Measurements from ENCODE around the gene NUDT15. TPM values are rescaled to one million over a fixed set of nuclear protein-coding genes. Genes with fewer than 3 reads are reported as not detected.
"Not testable (repeated sequence)": the region's sequence is repeated elsewhere in the genome, so short reads cannot be mapped to it uniquely, and the experiment has no call there.

The NUDT15 gene
- total RNA-seq, result 10 to 100 TPM; 18.5 to 19.2 TPM

GRCh38 chr13:48037346-48038173 lies at the start of gene NUDT15:
NUDT15 (plus strand) TSS chr13:48037726; CDS start chr13:48037747, 21 bp downstream.
- Mint-ChIP-seq H3K4me3 (peak within 1 kb of the TSS; percentile 96), H3K36me3 (peaks cover 14% of the 10 kb centered on the region), H3K4me1 (ENCODE audit: low read depth) (peaks cover 29% of the 10 kb centered on the region), H3K9me3 (no peaks in the 10 kb centered on the region), H3K27me3 (no peaks in the 10 kb centered on the region), H3K27ac (peak within 1 kb of the TSS; percentile 98)
- ChIA-PET CTCF (interaction anchor here (0.7 to 3.6 kb wide), 23 partner anchors 10 to 543 kb away, joined by 3 to 30 read pairs (median 4); partner anchors contain the start of genes ITM2B, MED4, RCBTB2 and SUCLA2), POLR2A (interaction anchor here (0.5 to 2.4 kb wide), 13 partner anchors 10 to 1161 kb away, joined by 3 to 12 read pairs (median 4); partner anchors contain the start of genes ITM2B, LPAR6, MED4 and SUCLA2)
- peak; percentile 97 for DNase-seq
- intact Hi-C loops (cut with micrococcal nuclease), result loop anchor here (1.0 to 5.0 kb wide), 9 partner anchors 36 to 940 kb away; partner anchors contain the start of genes FNDC3A, ITM2B, MED4 and RB1

GRCh38 chr13:47990427-47990826 lies 47.1 kb upstream of the NUDT15 start:
- intact Hi-C loops (cut with micrococcal nuclease), result no loop called here
- Mint-ChIP-seq H3K27ac (no peak overlapping the region), H3K9me3 (no peaks in the 10 kb centered on the region), H3K4me3 (no peak overlapping the region), H3K36me3 (peaks cover 45% of the 10 kb centered on the region), H3K27me3 (no peaks in the 10 kb centered on the region), H3K4me1 (ENCODE audit: low read depth) (no peaks in the 10 kb centered on the region)
- CTCF ChIA-PET, result no interaction called here
- POLR2A ChIA-PET, result no interaction called here
- no peak for DNase-seq

- Mint-ChIP-seq H3K36me3 (peaks cover 41% of the 10 kb centered on the region), H3K9me3 (no peaks in the 10 kb centered on the region), H3K4me3 (no peak overlapping the region), H3K27me3 (no peaks in the 10 kb centered on the region), H3K4me1 (ENCODE audit: low read depth) (no peaks in the 10 kb centered on the region), H3K27ac (no peak overlapping the region)
- ChIA-PET POLR2A (no interaction called here), CTCF (no interaction called here)
- no peak for DNase-seq
- intact Hi-C loops (cut with micrococcal nuclease), result no loop called here
These were observed 46.5 kb upstream of the NUDT15 start for GRCh38 chr13:47990920-47991466.

- POLR2A ChIA-PET, result no interaction called here
These were observed 45.7 kb upstream of the NUDT15 start for GRCh38 chr13:47991859-47992258.

GRCh38 chr13:47997384-47997783 lies 40.1 kb upstream of the NUDT15 start:
- POLR2A ChIA-PET, result no interaction called here
- H3K4me1 Mint-ChIP-seq (ENCODE audit: low read depth), result peaks cover 29% of the 10 kb centered on the region
- no peaks in the 10 kb centered on the region for H3K27me3 Mint-ChIP-seq
- DNase-seq, result no peak
- intact Hi-C loops (cut with micrococcal nuclease), result no loop called here
- H3K36me3 Mint-ChIP-seq, result peaks cover 13% of the 10 kb centered on the region
- no peak overlapping the region for H3K27ac Mint-ChIP-seq
- no peaks in the 10 kb centered on the region for H3K9me3 Mint-ChIP-seq
- CTCF ChIA-PET, result interaction anchor here (0.9 to 2.6 kb wide), 2 partner anchors 9 to 41 kb away, joined by 3 to 9 read pairs; partner anchors contain the start of gene NUDT15
- no peak overlapping the region for H3K4me3 Mint-ChIP-seq

More at GRCh38 chr13:47991859-47992258, 45.7 kb upstream of the NUDT15 start:
- Mint-ChIP-seq H3K27me3 (no peaks in the 10 kb centered on the region), H3K36me3 (peaks cover 36% of the 10 kb centered on the region), H3K4me3 (no peak overlapping the region), H3K9me3 (no peaks in the 10 kb centered on the region), H3K4me1 (ENCODE audit: low read depth) (no peaks in the 10 kb centered on the region), H3K27ac (no peak overlapping the region)
- no peak for DNase-seq
- intact Hi-C loops (cut with micrococcal nuclease), result no loop called here
- CTCF ChIA-PET, result no interaction called here

GRCh38 chr13:47999973-48000372 lies 37.6 kb upstream of the NUDT15 start:
- POLR2A ChIA-PET, result interaction anchor here (0.7 kb wide), 1 partner anchor 23 kb away, joined by 3 read pairs; no protein-coding TSS in a partner anchor
- intact Hi-C loops (cut with micrococcal nuclease), result loop anchor here (10.0 kb wide), 1 partner anchor 1205 kb away; the partner anchor contains the start of gene ESD
- no peaks in the 10 kb centered on the region for H3K27me3 Mint-ChIP-seq

GRCh38 chr13:48000559-48001113 lies 36.9 kb upstream of the NUDT15 start:
- intact Hi-C loops (cut with micrococcal nuclease), result loop anchor here (1.0 to 10.0 kb wide), 3 partner anchors 37 to 1206 kb away; partner anchors contain the start of genes ESD, MED4 and NUDT15
- no peaks in the 10 kb centered on the region for H3K27me3 Mint-ChIP-seq
- peak overlapping the region; percentile 15 for H3K27ac Mint-ChIP-seq
- ChIA-PET POLR2A (interaction anchor here (1.2 kb wide), 1 partner anchor 37 kb away, joined by 9 read pairs; the partner anchor contains the start of gene NUDT15), CTCF (interaction anchor here (1.8 to 2.9 kb wide), 2 partner anchors 37 kb away, joined by 7 to 13 read pairs; partner anchors contain the start of gene NUDT15)
- peaks cover 2% of the 10 kb centered on the region for H3K36me3 Mint-ChIP-seq
- DNase-seq, result no peak
- peak overlapping the region; percentile 93 for H3K4me3 Mint-ChIP-seq
- H3K9me3 Mint-ChIP-seq, result no peaks in the 10 kb centered on the region
- H3K4me1 Mint-ChIP-seq (ENCODE audit: low read depth), result peaks cover 29% of the 10 kb centered on the region

More at GRCh38 chr13:47999973-48000372, 37.6 kb upstream of the NUDT15 start:
- H3K4me1 Mint-ChIP-seq (ENCODE audit: low read depth), result peaks cover 29% of the 10 kb centered on the region
- H3K27ac Mint-ChIP-seq, result no peak overlapping the region
- H3K36me3 Mint-ChIP-seq, result peaks cover 2% of the 10 kb centered on the region
- peak overlapping the region; percentile 93 for H3K4me3 Mint-ChIP-seq
- no peak for DNase-seq
- CTCF ChIA-PET, result interaction anchor here (2.9 kb wide), 1 partner anchor 37 kb away, joined by 13 read pairs; the partner anchor contains the start of gene NUDT15
- H3K9me3 Mint-ChIP-seq, result no peaks in the 10 kb centered on the region

- peak within 1 kb of the TSS; percentile 93 for H3K4me3 Mint-ChIP-seq
- CTCF ChIA-PET, result interaction anchor here (1.8 kb wide), 1 partner anchor 37 kb away, joined by 7 read pairs; the partner anchor contains the start of gene NUDT15
- intact Hi-C loops (cut with micrococcal nuclease), result loop anchor here (1.0 to 10.0 kb wide), 3 partner anchors 36 to 1206 kb away; partner anchors contain the start of genes ESD, MED4 and NUDT15
- peak within 1 kb of the TSS; percentile 69 for H3K27ac Mint-ChIP-seq
- peaks cover under 1% of the 10 kb centered on the region for H3K36me3 Mint-ChIP-seq
- H3K9me3 Mint-ChIP-seq, result no peaks in the 10 kb centered on the region
- no peaks in the 10 kb centered on the region for H3K27me3 Mint-ChIP-seq
- DNase-seq, result peak; percentile 93
- H3K4me1 Mint-ChIP-seq (ENCODE audit: low read depth), result peaks cover 29% of the 10 kb centered on the region
- POLR2A ChIA-PET, result interaction anchor here (1.2 kb wide), 1 partner anchor 36 kb away, joined by 9 read pairs; the partner anchor contains the start of gene NUDT15
These were observed 36.2 kb upstream of the NUDT15 start, which contains the start of gene SUCLA2 for GRCh38 chr13:48001114-48001881. SUCLA2 (minus strand) TSS chr13:48001273; CDS start chr13:48001269, 4 bp downstream.

- POLR2A ChIA-PET, H3K9me3 Mint-ChIP-seq, H3K27ac Mint-ChIP-seq, DNase-seq, H3K36me3 Mint-ChIP-seq, H3K27me3 Mint-ChIP-seq: not testable (repeated sequence)
- intact Hi-C loops (cut with micrococcal nuclease), result loop anchor here (1.0 to 10.0 kb wide), 3 partner anchors 35 to 1207 kb away; partner anchors contain the start of genes ESD, MED4 and NUDT15
- Mint-ChIP-seq H3K4me1 (ENCODE audit: low read depth) (peaks cover 29% of the 10 kb centered on the region), H3K4me3 (peak overlapping the region; percentile 93)
- CTCF ChIA-PET, result interaction anchor here (1.8 kb wide), 1 partner anchor 36 kb away, joined by 7 read pairs; the partner anchor contains the start of gene NUDT15
These were observed 35.5 kb upstream of the NUDT15 start for GRCh38 chr13:48001999-48002398.

- peaks cover 2% of the 10 kb centered on the region for H3K36me3 Mint-ChIP-seq
- H3K27ac Mint-ChIP-seq, result no peak overlapping the region
- POLR2A ChIA-PET, result no interaction called here
- H3K4me3 Mint-ChIP-seq, result no peak overlapping the region
- no peak for DNase-seq
- CTCF ChIA-PET, result no interaction called here
- no peaks in the 10 kb centered on the region for H3K27me3 Mint-ChIP-seq
- H3K4me1 Mint-ChIP-seq (ENCODE audit: low read depth), result peaks cover 16% of the 10 kb centered on the region
- intact Hi-C loops (cut with micrococcal nuclease), result loop anchor here (10.0 kb wide), 1 partner anchor 1209 kb away; the partner anchor contains the start of gene ESD
- H3K9me3 Mint-ChIP-seq, result no peaks in the 10 kb centered on the region
These were observed 33.3 kb upstream of the NUDT15 start for GRCh38 chr13:48004201-48004600.

GRCh38 chr13:48006396-48006795 lies 31.1 kb upstream of the NUDT15 start:
- Mint-ChIP-seq H3K4me1 (ENCODE audit: low read depth) (peaks cover 5% of the 10 kb centered on the region), H3K36me3 (peaks cover 2% of the 10 kb centered on the region), H3K4me3 (no peak overlapping the region), H3K27ac (no peak overlapping the region), H3K9me3 (no peaks in the 10 kb centered on the region), H3K27me3 (no peaks in the 10 kb centered on the region)
- intact Hi-C loops (cut with micrococcal nuclease), result loop anchor here (10.0 kb wide), 1 partner anchor 1212 kb away; the partner anchor contains the start of gene ESD
- ChIA-PET POLR2A (interaction anchor here (0.6 kb wide), 1 partner anchor 1136 kb away, joined by 3 read pairs; no protein-coding TSS in a partner anchor), CTCF (interaction anchor here (0.8 to 1.4 kb wide), 3 partner anchors 9 to 395 kb away, joined by 3 to 4 read pairs (median 3); partner anchors contain the start of gene NUDT15)
- no peak for DNase-seq
